Panc1 (cell line): ENCODE data around the gene ARRDC4. TPM values are rescaled to one million over a fixed set of nuclear protein-coding genes. Genes with fewer than 3 reads are reported as not detected.

Source experiments
- ATAC-seq: fragments of 200-7000 bp; cut with Tn5 transposase; 2 replicates; pipeline ENCODE4 v1.9.1; 2020; ENCODE audit warnings: mild to moderate bottlenecking, moderate library complexity
- BruUV-seq: library from RNA; stranded (reverse); fragments of 400-500 nt; replicated peaks from 2 replicates; lab custom pipeline; 2021; lab: Mats Ljungman, UMichigan
- CTCF ChIA-PET: fragments of 300-600 bp; sonication (Branson Sonifier 250); formaldehyde crosslinking; loops from one replicate; lab custom pipeline; 2022; ENCODE audit warnings: antibody characterized with exemption; lab: Charles Lee
- POLR2A ChIA-PET: fragments of 300-600 bp; sonication (Branson Sonifier 250); formaldehyde crosslinking; loops from one replicate; lab custom pipeline; 2022; ENCODE audit warnings: antibody characterized with exemption; lab: Charles Lee
- DNase-seq: peaks from one replicate; pipeline ENCODE4 v3.0.0-alpha.2; 2010; ENCODE audit warnings: low read depth, low spot score
- H3K27ac ChIP-seq: 2 replicates; pipeline ENCODE4 v1.5.1; 2011; ENCODE audit warnings: mild to moderate bottlenecking, low read length, inconsistent platforms
- H3K27me3 ChIP-seq: fragments of 200-500 bp; sonication (Bioruptor generic); 2 replicates; pipeline ENCODE4 v1.6.0; 2014; ENCODE audit warnings: low read length, inconsistent platforms; ENCODE audit not compliant: control insufficient read depth, insufficient read depth
- H3K36me3 ChIP-seq: fragments of 200-500 bp; sonication (Bioruptor generic); 2 replicates; pipeline ENCODE4 v1.5.1; 2014; ENCODE audit warnings: inconsistent platforms, mild to moderate bottlenecking, low read length, moderate library complexity; ENCODE audit not compliant: control insufficient read depth, insufficient read depth
- H3K4me1 ChIP-seq: 2 replicates; pipeline ENCODE4 v1.5.1; 2011; ENCODE audit warnings: inconsistent platforms, mild to moderate bottlenecking, low read length, moderate library complexity; ENCODE audit not compliant: control insufficient read depth, insufficient read depth
- H3K4me3 ChIP-seq, 2 experiments: 2 replicates each; pipeline ENCODE4 v1.5.1; 2011 to 2012; ENCODE audit warnings: low read depth in 2 of 2, low read length in 2 of 2, mild to moderate bottlenecking in 2 of 2, inconsistent platforms in 1 of 2, moderate library complexity in 1 of 2
- H3K9me3 ChIP-seq: fragments of 200-500 bp; sonication (Bioruptor generic); 2 replicates; pipeline ENCODE4 v1.5.1; 2014; ENCODE audit warnings: low read depth, mild to moderate bottlenecking, inconsistent platforms, low read length, moderate library complexity; ENCODE audit not compliant: control insufficient read depth, insufficient read depth
- POLR2AphosphoS5 ChIP-seq: IDR thresholded peaks from 2 replicates; pipeline ENCODE4 v1.6.1; 2012; ENCODE audit warnings: mild to moderate bottlenecking, low read depth, low read length, moderate library complexity
- SIN3A ChIP-seq: IDR thresholded peaks from 2 replicates; pipeline ENCODE4 v1.6.1; 2012; ENCODE audit warnings: low read depth, mild to moderate bottlenecking, low read length, moderate library complexity, borderline replicate concordance; ENCODE audit not compliant: insufficient read depth
- TCF7L2 ChIP-seq: IDR thresholded peaks from 2 replicates; pipeline ENCODE4 v1.6.1; 2011; ENCODE audit warnings: mild to moderate bottlenecking, low read depth, low read length, inconsistent platforms
- in situ Hi-C: cut with HindIII; loops from 2 replicates; pipeline ENCODE4 v1.10.0; 2016; ENCODE audit warnings: low sequenced_read_pairs, low pct_unique_long_range_greater_than_20kb
- intact Hi-C: fragments of 100-400 bp; cut with micrococcal nuclease; formaldehyde crosslinking; loops from one replicate; pipeline ENCODE4 v1.10.0; 2022; ENCODE audit not compliant: unreplicated experiment
- total RNA-seq: library from RNA; stranded (reverse); gene quantifications from one replicate; pipeline ENCODE4 v1.2.1, GENCODE V29; 2021; ENCODE audit not compliant: unreplicated experiment
- TF ChIP-seq, protein P1 (sequence below), 2 experiments: IDR thresholded peaks; 2 replicates each; pipeline ENCODE4 v1.6.1; 2011 to 2012; ENCODE audit warnings: low read depth in 2 of 2, control low read depth in 1 of 2, low read length in 1 of 2, mild to moderate bottlenecking in 1 of 2, moderate library complexity in 1 of 2; ENCODE audit not compliant: insufficient read depth in 1 of 2
- TF ChIP-seq, protein P2 (sequence below): fragments of 450-650 bp; IDR thresholded peaks from 2 replicates; pipeline ENCODE4 v1.5.1; 2017; ENCODE audit warnings: mild to moderate bottlenecking

ARRDC4 gene
- total RNA-seq, 1 experiment from 2014 or later: 2.9 TPM

DNA sequence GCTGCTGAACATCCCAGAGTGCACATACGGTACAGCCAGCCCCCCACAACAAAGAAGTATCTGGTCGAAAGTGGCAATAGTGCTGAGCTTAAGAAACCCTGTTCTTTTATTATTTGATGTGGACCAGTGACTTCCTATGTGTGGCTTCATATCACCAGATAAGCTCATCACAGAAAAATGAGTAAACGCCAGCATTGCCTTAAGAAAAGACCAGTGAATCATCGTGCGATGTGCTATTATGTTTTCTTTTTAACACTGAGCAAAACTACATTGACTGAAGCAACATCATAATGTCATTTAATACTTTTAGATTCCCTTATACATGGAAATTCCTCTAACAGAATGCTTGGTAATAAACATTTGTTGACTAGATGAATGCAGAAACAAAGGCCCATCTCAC lies 45.2 kb upstream of the ARRDC4 start:
- TF ChIP-seq, protein P1, sequence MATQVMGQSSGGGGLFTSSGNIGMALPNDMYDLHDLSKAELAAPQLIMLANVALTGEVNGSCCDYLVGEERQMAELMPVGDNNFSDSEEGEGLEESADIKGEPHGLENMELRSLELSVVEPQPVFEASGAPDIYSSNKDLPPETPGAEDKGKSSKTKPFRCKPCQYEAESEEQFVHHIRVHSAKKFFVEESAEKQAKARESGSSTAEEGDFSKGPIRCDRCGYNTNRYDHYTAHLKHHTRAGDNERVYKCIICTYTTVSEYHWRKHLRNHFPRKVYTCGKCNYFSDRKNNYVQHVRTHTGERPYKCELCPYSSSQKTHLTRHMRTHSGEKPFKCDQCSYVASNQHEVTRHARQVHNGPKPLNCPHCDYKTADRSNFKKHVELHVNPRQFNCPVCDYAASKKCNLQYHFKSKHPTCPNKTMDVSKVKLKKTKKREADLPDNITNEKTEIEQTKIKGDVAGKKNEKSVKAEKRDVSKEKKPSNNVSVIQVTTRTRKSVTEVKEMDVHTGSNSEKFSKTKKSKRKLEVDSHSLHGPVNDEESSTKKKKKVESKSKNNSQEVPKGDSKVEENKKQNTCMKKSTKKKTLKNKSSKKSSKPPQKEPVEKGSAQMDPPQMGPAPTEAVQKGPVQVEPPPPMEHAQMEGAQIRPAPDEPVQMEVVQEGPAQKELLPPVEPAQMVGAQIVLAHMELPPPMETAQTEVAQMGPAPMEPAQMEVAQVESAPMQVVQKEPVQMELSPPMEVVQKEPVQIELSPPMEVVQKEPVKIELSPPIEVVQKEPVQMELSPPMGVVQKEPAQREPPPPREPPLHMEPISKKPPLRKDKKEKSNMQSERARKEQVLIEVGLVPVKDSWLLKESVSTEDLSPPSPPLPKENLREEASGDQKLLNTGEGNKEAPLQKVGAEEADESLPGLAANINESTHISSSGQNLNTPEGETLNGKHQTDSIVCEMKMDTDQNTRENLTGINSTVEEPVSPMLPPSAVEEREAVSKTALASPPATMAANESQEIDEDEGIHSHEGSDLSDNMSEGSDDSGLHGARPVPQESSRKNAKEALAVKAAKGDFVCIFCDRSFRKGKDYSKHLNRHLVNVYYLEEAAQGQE (IDR thresholded peaks at IDR 0.05; ENCODE audit: insufficient read depth in 1 of 2, low read depth in 2 of 2, low read length in 1 of 2): no peak
- TF ChIP-seq, protein P2, sequence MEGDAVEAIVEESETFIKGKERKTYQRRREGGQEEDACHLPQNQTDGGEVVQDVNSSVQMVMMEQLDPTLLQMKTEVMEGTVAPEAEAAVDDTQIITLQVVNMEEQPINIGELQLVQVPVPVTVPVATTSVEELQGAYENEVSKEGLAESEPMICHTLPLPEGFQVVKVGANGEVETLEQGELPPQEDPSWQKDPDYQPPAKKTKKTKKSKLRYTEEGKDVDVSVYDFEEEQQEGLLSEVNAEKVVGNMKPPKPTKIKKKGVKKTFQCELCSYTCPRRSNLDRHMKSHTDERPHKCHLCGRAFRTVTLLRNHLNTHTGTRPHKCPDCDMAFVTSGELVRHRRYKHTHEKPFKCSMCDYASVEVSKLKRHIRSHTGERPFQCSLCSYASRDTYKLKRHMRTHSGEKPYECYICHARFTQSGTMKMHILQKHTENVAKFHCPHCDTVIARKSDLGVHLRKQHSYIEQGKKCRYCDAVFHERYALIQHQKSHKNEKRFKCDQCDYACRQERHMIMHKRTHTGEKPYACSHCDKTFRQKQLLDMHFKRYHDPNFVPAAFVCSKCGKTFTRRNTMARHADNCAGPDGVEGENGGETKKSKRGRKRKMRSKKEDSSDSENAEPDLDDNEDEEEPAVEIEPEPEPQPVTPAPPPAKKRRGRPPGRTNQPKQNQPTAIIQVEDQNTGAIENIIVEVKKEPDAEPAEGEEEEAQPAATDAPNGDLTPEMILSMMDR: no peak
- Histone ChIP-seq H3K9me3 (no peaks in the 10 kb centered on the region), H3K36me3 (no peaks in the 10 kb centered on the region), H3K4me1 (no peaks in the 10 kb centered on the region), H3K27ac (no peak overlapping the region), H3K27me3 (peaks cover 12% of the 10 kb centered on the region), H3K4me3 (no peak overlapping the region)
- BruUV-seq: no TSS peak
- DNase-seq (no peak), ATAC-seq (no peak)
- CTCF ChIA-PET: no interaction called here
- in situ Hi-C loops: no loop called here
- POLR2A ChIA-PET: no interaction called here
- intact Hi-C loops: no loop called here

DNA sequence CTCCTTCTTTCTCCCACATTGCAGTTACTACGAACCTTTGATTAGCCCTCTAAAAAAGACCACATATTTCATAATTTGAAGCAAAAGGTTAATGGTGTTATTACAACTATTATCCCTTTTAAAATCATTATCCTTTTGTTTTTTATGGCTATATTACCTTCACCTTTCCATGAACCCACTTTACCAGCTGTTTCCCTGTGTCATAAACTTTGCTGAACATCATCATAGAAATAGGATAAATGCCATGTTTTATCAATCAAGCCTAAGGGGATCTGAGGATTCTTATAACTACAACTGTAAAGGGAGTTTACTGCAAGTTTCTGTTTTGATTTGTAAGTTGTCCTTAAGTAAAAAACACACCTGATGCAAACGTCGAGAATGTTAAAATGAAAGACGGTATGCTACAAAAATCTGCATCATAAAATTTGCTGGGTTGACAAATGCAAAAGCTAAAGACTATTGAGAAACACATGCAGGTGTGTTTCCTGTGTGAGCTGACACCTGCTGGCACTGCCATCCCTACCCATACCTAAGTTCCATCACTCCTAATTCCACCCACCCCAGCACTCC lies 39.1 kb upstream of the ARRDC4 start:
- ChIA-PET CTCF (no interaction called here), POLR2A (no interaction called here)
- no peak overlapping the region for H3K4me3 ChIP-seq
- no peaks in the 10 kb centered on the region for H3K4me1 ChIP-seq
- TF ChIP-seq TCF7L2: no peak
- TF ChIP-seq, protein P2: no peak
- no peak for TF ChIP-seq SIN3A
- TF ChIP-seq, protein P1 (IDR thresholded peaks at IDR 0.05; ENCODE audit: insufficient read depth in 1 of 2, low read depth in 2 of 2, low read length in 1 of 2): no peak
- no peak for TF ChIP-seq POLR2AphosphoS5
- no peaks in the 10 kb centered on the region for H3K36me3 ChIP-seq
- no peak overlapping the region for H3K27ac ChIP-seq
- in situ Hi-C loops (no loop called here), intact Hi-C loops (no loop called here)
- peaks cover 13% of the 10 kb centered on the region; the same call in 1 of the 2 replicates for H3K9me3 ChIP-seq
- ATAC-seq: no peak
- DNase-seq: no peak
- no TSS peak for BruUV-seq
- peaks cover 2% of the 10 kb centered on the region; the same call in 1 of the 2 replicates for H3K27me3 ChIP-seq
